H1 (cell line): ENCODE results near the gene GAB3.

Experiments
- EZH2 ChIP-seq: fragments of 200-600 bp; sonication (generic); IDR thresholded peaks from 2 replicates; pipeline ENCODE4 v1.7.1; 2012; ENCODE audit warnings: low read depth, mild to moderate bottlenecking, moderate library complexity, low read length, inconsistent platforms; ENCODE audit not compliant: severe bottlenecking
- HDAC6 ChIP-seq: IDR thresholded peaks from one replicate; pipeline ENCODE4 v1.7.1; 2012; ENCODE audit warnings: low read depth, mild to moderate bottlenecking, inconsistent platforms, low read length, moderate library complexity
- POLR2A ChIP-seq, 2 experiments: IDR thresholded peaks; 1 replicate in 1 of 2; 2 replicates in 1 of 2; pipeline ENCODE4 v1.6.1; 2011; ENCODE audit warnings: low read depth in 2 of 2, low read length in 2 of 2, mild to moderate bottlenecking in 2 of 2; ENCODE audit errors: control extremely low read depth in 1 of 2

DNA sequence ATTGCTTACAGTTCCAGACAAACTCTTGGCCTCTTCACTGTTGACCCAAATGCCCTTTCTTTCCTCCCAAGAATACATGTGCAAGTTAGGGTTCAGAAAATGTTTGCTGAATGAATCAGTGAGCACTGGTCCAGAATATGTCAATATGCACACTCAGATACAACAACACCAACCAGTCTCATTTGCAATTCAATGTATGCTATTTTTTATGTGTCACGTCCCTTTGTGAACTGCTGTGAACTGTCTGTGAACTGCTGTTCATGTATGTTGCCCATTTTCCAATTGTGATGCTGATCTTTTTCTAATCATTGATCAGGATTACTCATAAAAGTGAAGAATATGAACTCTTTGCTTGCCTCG, 17.8 kb downstream of the GAB3 start:
- no peak for TF ChIP-seq EZH2
- TF ChIP-seq HDAC6, result no peak
- no peak for TF ChIP-seq POLR2A (IDR thresholded peaks at IDR 0.05; ENCODE audit: control extremely low read depth in 1 of 2, low read depth in 2 of 2, low read length in 2 of 2)
